SKM-1 (cell line): Measurements from ENCODE around the gene IQSEC3.
"Not testable (repeated sequence)": the region's sequence is repeated elsewhere in the genome, so short reads cannot be mapped to it uniquely, and the experiment has no call there.

ENCODE experiments used
- DNase-seq: peaks from one replicate; lab custom pipeline; 2025; ENCODE audit not compliant: unreplicated experiment; lab: John Stamatoyannopoulos, UW

Gene IQSEC3

GRCh38 chr12:177336-177979, 110.9 kb downstream of the IQSEC3 start:
- DNase-seq: no peak

- DNase-seq: no peak
Observed at GRCh38 chr12:177980-178828, 111.6 kb downstream of the IQSEC3 start.

GRCh38 chr12:178829-179109, 112.2 kb downstream of the IQSEC3 start:
- no peak for DNase-seq

GRCh38 chr12:179131-179884, 112.7 kb downstream of the IQSEC3 start:
- DNase-seq: no peak

- DNase-seq: no peak
Observed at GRCh38 chr12:179885-180284, 113.3 kb downstream of the IQSEC3 start.

GRCh38 chr12:180445-180844, 113.9 kb downstream of the IQSEC3 start:
- peak; percentile 46 for DNase-seq

DNA sequence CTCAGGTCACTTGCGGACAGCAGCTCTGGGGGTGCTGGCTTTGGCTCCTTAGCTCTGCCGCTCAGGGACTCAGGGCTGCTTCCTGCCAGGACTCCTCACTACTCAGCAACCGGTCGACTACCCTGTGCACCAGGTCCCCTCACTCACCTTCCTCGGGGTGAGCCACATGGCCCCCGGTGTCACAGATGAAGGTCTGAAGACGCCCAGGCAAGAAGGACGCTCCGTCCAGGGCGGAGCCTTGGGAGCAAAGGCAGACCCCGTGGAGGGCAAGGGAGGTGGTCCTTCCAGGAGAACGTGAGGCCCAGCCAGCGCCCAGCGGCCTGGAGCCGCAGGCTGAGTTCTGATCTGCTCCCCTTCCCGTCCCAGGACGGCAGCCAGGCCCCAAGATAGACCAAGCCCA, 115.4 kb downstream of the IQSEC3 start:
- DNase-seq: no peak

GRCh38 chr12:182381-182892, 115.9 kb downstream of the IQSEC3 start:
- no peak for DNase-seq

- no peak for DNase-seq
Observed at GRCh38 chr12:184811-185575, 118.4 kb downstream of the IQSEC3 start.

DNA sequence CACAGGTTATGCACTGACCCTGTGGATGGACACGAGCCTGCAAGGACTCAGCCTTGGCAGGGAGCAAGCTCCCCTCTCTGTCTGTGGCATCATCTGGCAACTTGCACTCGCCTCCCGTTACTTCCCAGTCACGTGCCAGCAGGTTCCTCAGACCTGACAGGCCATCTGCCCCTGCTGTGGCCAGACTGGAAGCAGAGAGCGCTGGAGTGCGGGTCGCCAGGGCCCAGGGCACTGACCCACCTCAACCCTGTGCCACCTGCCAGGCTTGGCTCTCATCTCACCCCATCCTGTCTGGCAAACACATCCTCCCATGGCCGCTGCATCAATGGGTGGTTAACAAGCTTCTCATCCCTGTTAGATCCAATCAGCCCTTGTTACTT, 119.0 kb downstream of the IQSEC3 start:
- no peak for DNase-seq

GRCh38 chr12:186006-186625, 119.5 kb downstream of the IQSEC3 start:
- no peak for DNase-seq

DNA sequence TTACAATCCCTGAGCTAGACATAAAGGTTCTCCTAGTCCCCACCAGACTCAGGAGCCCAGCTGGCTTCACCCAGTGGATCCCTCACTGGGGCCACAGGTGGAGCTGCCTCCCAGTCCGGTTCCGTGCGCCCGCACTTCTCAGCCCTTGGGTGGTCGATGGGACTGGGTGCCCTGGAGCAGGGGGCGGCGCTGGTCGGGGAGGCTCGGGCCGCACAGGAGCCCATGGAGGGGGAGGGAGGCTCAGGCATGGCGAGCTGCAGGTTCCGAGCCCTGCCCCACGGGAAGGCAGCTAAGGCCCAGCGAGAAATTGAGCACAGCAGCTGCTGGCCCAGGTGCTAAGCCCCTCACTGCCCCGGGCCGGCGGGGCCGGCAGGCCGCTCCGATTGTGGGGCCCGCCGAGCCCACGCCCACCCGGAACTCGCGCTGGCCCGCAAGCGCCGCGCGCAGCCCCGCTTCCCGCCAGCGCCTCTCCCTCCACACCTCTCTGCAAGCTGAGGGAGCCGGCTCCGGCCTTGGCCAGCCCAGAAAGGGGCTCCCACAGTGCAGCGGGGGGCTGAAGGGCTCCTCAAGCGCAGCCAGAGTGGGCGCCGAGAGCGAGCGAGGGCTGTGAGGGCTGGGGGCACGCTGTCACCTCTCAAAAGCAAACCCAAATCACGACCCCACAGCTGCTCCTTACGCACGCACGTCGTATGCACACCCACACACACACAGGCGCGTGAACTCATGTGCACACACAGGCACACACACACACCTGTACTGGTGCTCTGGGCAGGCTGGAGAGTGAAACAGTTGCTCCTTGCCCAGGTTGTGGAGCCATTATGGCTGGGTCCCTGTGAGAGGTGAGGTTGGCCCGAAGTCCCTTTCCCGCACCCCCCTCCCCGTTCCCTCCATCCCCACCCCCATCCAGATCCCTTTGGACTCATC, 121.7 kb downstream of the IQSEC3 start:
- not testable (repeated sequence) for DNase-seq

DNA sequence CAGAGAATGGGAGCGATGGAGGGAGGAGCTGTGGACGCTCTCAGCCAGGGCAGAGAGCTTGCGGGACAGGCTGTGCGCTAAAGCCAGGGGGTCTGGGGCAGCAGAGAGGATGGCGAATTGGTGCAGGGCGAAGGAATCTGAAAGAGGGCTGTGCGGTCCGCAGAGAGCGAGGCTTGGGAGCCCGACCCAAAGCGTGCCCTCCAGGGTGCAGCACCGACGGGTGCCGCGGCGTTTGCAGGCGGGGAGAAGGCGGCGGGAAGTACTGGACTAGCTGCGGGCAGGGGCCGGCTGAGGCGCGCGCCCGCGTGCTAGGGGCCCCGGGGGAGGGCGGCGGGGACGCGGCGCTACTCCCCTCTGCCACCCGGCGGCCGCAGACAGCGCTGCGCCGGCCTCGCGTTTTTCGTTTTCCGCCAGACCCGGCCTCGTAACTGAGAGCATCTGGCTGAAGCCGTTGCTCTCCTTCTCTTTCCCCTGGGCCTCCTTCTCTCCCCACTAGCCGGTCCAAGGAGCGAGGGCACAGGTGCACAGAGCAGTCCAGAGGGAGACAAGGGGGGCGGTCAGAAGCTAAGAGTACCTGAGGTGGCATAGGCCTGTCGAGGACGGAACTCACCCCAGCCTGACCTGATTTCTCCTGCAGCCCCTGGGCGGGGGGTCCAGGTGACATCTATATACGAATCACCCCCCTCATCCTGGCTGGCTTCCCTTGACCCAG, 122.5 kb downstream of the IQSEC3 start:
- DNase-seq: peak; percentile 31

- DNase-seq: no peak
Observed at GRCh38 chr12:189622-189962, 123.0 kb downstream of the IQSEC3 start.

DNA sequence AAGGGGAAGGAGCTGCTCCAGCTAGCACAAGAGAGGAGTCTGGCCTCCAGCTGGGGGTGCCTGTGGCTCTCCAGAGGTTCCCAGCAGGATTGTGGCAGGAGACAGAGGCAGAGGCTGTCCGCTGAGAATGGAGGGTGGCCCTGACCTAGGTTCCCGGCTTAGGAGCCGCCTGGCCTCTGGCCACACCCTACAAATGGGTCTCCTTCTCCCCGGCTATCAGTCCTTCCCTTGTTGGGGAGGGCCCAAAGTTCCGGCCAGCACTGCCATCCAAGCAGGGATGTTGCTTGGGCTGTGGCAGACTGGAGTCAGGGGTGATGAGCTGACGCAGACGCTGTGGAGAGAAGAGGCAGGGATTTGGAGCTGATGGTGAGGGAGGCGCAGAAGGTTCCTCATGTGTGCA, 124.3 kb downstream of the IQSEC3 start:
- no peak for DNase-seq

GRCh38 chr12:191541-191940, 125.0 kb downstream of the IQSEC3 start:
- DNase-seq: no peak

DNA sequence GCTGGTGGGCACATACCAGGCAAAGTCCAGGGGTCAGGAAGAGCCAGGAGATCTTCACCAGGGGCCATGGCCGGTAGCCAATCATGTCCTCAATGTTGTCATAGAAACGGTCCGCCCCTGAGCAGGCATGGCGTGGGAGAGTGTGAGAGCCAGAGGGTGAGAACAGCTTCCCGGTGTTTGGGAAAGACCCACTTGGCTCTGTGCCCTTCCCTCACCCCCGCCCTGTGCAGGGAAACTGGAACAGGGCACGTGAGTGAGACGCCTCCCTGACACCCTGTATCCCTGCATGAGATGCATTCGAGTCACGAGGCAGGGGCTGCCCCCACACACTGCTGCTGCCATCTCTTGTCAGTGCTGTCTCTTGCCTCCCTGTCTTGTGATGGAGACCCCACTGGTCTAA, 126.7 kb downstream of the IQSEC3 start:
- DNase-seq: no peak

DNA sequence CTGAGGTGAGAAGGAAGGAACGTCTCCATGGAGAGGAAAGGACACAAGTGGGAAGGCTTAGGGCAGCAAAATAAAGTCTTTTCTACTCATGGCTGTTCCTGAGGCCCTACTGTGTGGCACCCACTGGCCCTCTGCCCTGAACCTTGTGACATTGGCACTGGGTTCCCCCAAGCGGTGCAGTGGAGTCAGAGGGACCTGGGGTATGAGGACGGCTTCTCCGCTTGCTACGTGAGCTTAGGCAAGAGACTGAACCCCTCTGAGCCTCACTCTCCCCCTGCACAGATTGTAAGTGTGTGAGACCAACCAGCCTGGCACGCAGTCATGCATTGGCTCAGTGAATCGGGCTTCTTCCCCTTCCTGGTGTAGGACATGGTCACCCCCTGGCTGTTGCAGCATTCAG, 127.7 kb downstream of the IQSEC3 start:
- DNase-seq: no peak

GRCh38 chr12:195156-195555, 128.6 kb downstream of the IQSEC3 start:
- DNase-seq: no peak
